Activated T-cell treated with anti-CD3 and anti-CD28 coated beads, Interleukin-2, amount 50 U/mL, for 72 hours (primary cell): ENCODE measurements around the gene RGS7. TPM values are rescaled to one million over a fixed set of nuclear protein-coding genes. Genes with fewer than 3 reads are reported as not detected.

Experiments
- ATAC-seq, 2 donors: fragments of 150-1000 bp; cut with Tn5 transposase; replicated peaks in 1 of 2; 2 replicates each; pipeline ENCODE4 v1.10.0; 2021; ENCODE audit warnings: moderate library complexity in 2 of 2, mild to moderate bottlenecking in 1 of 2
- DNase-seq, 2 donors: peaks; one replicate each; pipeline ENCODE4 v3.0.0; 2021 to 2022; ENCODE audit warnings: mixed read lengths in 1 of 2
- H3K27ac Mint-ChIP-seq: one replicate; pipeline ENCODE4 v1.8.0; 2022; ENCODE audit warnings: mild to moderate bottlenecking, moderate library complexity, mixed read lengths
- H3K27me3 Mint-ChIP-seq: one replicate; pipeline ENCODE4 v1.8.0; 2022; ENCODE audit warnings: low read depth, mixed read lengths
- H3K36me3 Mint-ChIP-seq, 2 donors: one replicate each; pipeline ENCODE4 v1.8.0; 2022; ENCODE audit warnings: mixed read lengths in 2 of 2, mild to moderate bottlenecking in 1 of 2; ENCODE audit not compliant: insufficient read depth in 2 of 2
- H3K4me1 Mint-ChIP-seq: one replicate; pipeline ENCODE4 v1.8.0; 2022; ENCODE audit warnings: low read depth, mixed read lengths
- H3K4me3 Mint-ChIP-seq, 2 donors: one replicate each; pipeline ENCODE4 v1.8.0; 2022; ENCODE audit warnings: mild to moderate bottlenecking in 2 of 2, mixed read lengths in 2 of 2, moderate library complexity in 2 of 2
- H3K9me3 Mint-ChIP-seq, 2 donors: one replicate each; pipeline ENCODE4 v1.8.0; 2022; ENCODE audit warnings: mixed read lengths in 2 of 2
- total RNA-seq, 2 donors: library from RNA; stranded (reverse); gene quantifications; one replicate each; pipeline ENCODE4 v1.2.3, GENCODE V29; 2022

RGS7 gene
- total RNA-seq, 2 donors from 2014 or later: not detected

- Mint-ChIP-seq H3K4me1 (no peaks in the 10 kb centered on the region), H3K27me3 (no peaks in the 10 kb centered on the region), H3K36me3 (no peaks in the 10 kb centered on the region), H3K9me3 (peaks cover 3 to 8% of the 10 kb centered on the region in 2 donors), H3K4me3 (no peak overlapping the region), H3K27ac (no peak overlapping the region)
- DNase-seq: no peak
- ATAC-seq: no peak
These were observed 293.7 kb downstream of the RGS7 start for GRCh38 chr1:241063276-241063675.

- no peak overlapping the region for H3K4me3 Mint-ChIP-seq
- no peak for DNase-seq
- no peaks in the 10 kb centered on the region for H3K27me3 Mint-ChIP-seq
These were observed 295.9 kb downstream of the RGS7 start for GRCh38 chr1:241061062-241061461.

DNA sequence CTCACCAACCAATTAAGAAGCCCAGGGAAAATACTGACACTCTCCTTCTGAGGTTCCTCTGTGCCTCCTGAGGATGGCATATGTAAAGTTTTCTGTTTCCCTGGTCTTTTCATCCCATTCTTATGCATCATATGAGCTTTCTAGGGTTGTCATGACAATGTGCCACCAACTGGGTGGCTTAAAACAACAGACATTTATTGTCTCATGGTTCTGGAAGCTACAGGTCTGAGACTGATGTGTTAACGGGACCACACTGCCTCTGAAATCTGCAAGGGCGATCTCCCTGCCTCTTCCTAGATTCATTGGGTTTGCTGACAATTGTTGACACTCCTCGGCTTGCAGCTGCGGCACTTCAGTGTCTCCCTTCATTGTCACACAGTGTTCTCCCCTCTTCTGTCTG is 308.4 kb downstream of the RGS7 start:
- H3K4me1 Mint-ChIP-seq: no peaks in the 10 kb centered on the region
- peaks cover 4 to 7% of the 10 kb centered on the region in 2 donors for H3K9me3 Mint-ChIP-seq
- no peaks in the 10 kb centered on the region for H3K36me3 Mint-ChIP-seq
- ATAC-seq (no peak), DNase-seq (no peak)
- no peak overlapping the region for H3K4me3 Mint-ChIP-seq
- H3K27ac Mint-ChIP-seq: no peak overlapping the region
- no peaks in the 10 kb centered on the region for H3K27me3 Mint-ChIP-seq

More at GRCh38 chr1:241061062-241061461, 295.9 kb downstream of the RGS7 start:
- Mint-ChIP-seq H3K36me3 (no peaks in the 10 kb centered on the region), H3K9me3 (peaks cover 3 to 6% of the 10 kb centered on the region in 2 donors), H3K27ac (no peak overlapping the region), H3K4me1 (no peaks in the 10 kb centered on the region)
- ATAC-seq: no peak

DNA sequence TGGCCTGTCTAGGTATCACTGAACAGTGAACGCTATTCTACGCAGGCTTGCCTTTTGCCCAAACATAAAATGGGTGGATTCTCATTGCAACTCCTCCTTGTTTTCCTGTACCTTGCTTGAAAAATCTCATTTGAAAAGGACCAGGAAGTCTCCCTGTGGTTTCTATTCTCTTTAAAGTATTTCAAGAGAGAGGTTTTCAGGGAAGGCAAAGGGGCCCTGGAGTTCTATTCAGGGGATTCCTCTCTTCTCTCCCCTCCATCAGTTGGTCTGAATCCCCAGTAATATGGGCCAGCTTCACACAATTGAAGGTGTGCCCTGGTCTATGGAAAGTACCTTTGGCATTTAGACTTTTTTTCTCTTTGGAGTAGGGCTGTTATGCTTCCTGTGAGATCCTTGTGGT is 311.3 kb downstream of the RGS7 start:
- Mint-ChIP-seq H3K27me3 (no peaks in the 10 kb centered on the region), H3K36me3 (no peaks in the 10 kb centered on the region), H3K4me3 (no peak overlapping the region), H3K27ac (no peak overlapping the region), H3K9me3 (peaks cover 4 to 7% of the 10 kb centered on the region in 2 donors), H3K4me1 (no peaks in the 10 kb centered on the region)
- no peak for ATAC-seq
- DNase-seq: no peak

- no peak for DNase-seq
- no peak overlapping the region for H3K27ac Mint-ChIP-seq
- H3K9me3 Mint-ChIP-seq: peaks cover 2 to 6% of the 10 kb centered on the region in 2 donors
- H3K4me3 Mint-ChIP-seq: no peak overlapping the region
- no peaks in the 10 kb centered on the region for H3K36me3 Mint-ChIP-seq
- ATAC-seq: no peak
- H3K4me1 Mint-ChIP-seq: no peaks in the 10 kb centered on the region
- H3K27me3 Mint-ChIP-seq: no peaks in the 10 kb centered on the region
These were observed 322.6 kb downstream of the RGS7 start for GRCh38 chr1:241034203-241034936.

- Mint-ChIP-seq H3K4me3 (no peak overlapping the region), H3K9me3 (peaks cover 0 to 3% of the 10 kb centered on the region in 2 donors), H3K36me3 (no peaks in the 10 kb centered on the region), H3K27me3 (no peaks in the 10 kb centered on the region), H3K27ac (no peak overlapping the region), H3K4me1 (no peaks in the 10 kb centered on the region)
- DNase-seq (no peak), ATAC-seq (no peak)
These were observed 332.2 kb downstream of the RGS7 start for GRCh38 chr1:241024834-241025233.

DNA sequence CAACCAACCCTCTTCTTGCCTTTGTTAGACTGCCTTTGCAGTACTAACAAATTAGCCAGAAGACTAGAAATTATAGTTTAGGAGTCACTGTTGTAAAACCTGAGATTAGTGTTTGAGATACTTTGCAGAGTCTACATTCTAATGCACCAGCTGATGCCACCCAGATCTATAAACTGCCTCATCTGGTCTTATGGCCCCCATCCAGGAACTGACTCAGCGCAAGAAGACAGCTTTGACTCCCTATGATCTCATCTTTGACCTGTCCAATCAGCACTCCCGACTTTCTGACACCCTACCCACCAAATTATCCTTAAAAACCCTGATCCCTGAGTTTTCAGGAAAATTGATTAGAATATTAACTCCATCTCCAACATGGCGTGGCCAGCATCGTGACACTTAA is 334.6 kb downstream of the RGS7 start:
- Mint-ChIP-seq H3K4me1 (no peaks in the 10 kb centered on the region), H3K27ac (no peak overlapping the region), H3K36me3 (no peaks in the 10 kb centered on the region), H3K4me3 (no peak overlapping the region), H3K27me3 (no peaks in the 10 kb centered on the region), H3K9me3 (peaks cover 0 to 7% of the 10 kb centered on the region in 2 donors)
- ATAC-seq (no peak), DNase-seq (no peak)

DNA sequence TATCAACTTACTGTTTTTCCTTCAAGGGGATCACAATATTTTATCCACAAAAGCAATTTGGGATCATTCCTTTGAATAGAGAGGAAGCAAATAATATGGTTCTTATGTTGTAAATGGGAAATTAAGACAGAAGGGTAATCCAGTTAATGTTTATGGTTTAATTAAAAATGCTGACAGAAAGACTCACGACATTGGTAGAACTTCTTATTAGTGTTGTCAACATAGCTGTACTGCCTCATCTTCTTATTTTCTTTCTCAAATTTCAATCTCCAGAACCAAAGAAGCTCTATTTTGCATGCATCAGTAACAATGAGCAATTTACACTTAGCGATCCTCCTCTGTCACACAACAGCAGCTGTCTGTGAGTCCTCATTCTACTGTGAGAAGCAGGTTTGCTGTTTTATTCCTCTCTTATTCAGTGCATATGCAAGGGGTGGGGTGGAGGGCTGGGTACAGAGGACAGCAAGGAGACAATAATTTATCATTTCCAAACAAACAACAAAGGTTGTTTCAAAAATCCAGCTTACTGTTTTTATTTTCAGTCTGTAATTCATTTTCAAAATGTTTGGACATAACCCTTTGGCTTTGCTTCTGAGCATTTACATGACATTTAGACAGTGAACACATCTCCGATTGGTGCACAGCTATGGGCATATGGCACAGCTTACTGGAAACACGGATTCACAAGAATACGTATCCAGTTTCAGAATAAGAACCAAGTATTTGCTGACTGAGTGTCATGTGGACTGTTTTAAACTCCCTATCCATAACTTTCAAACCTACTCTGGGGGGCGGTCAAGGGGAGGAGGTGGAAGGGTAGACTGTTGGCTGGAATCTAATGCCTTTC is 335.9 kb downstream of the RGS7 start:
- no peak overlapping the region for H3K27ac Mint-ChIP-seq
- peaks cover 3 to 7% of the 10 kb centered on the region in 2 donors for H3K9me3 Mint-ChIP-seq
- no peaks in the 10 kb centered on the region for H3K4me1 Mint-ChIP-seq
- DNase-seq (no peak), ATAC-seq (no peak)
- H3K36me3 Mint-ChIP-seq: no peaks in the 10 kb centered on the region
- no peaks in the 10 kb centered on the region for H3K27me3 Mint-ChIP-seq
- no peak overlapping the region for H3K4me3 Mint-ChIP-seq

GRCh38 chr1:241012708-241013340 is 344.2 kb downstream of the RGS7 start:
- H3K27me3 Mint-ChIP-seq: no peaks in the 10 kb centered on the region
- H3K9me3 Mint-ChIP-seq: peaks cover 6 to 8% of the 10 kb centered on the region in 2 donors
- H3K36me3 Mint-ChIP-seq: peaks cover 0 to 1% of the 10 kb centered on the region in 2 donors
- DNase-seq: no peak
- no peak for ATAC-seq
- H3K4me3 Mint-ChIP-seq: no peak overlapping the region
- no peaks in the 10 kb centered on the region for H3K4me1 Mint-ChIP-seq
- no peak overlapping the region for H3K27ac Mint-ChIP-seq

GRCh38 chr1:241007668-241008067 is 349.3 kb downstream of the RGS7 start:
- Mint-ChIP-seq H3K27ac (no peak overlapping the region), H3K36me3 (peaks cover 0 to 4% of the 10 kb centered on the region in 2 donors), H3K4me3 (no peak overlapping the region), H3K27me3 (no peaks in the 10 kb centered on the region), H3K4me1 (no peaks in the 10 kb centered on the region), H3K9me3 (peaks cover 5 to 13% of the 10 kb centered on the region in 2 donors)
- ATAC-seq (no peak), DNase-seq (no peak)

DNA sequence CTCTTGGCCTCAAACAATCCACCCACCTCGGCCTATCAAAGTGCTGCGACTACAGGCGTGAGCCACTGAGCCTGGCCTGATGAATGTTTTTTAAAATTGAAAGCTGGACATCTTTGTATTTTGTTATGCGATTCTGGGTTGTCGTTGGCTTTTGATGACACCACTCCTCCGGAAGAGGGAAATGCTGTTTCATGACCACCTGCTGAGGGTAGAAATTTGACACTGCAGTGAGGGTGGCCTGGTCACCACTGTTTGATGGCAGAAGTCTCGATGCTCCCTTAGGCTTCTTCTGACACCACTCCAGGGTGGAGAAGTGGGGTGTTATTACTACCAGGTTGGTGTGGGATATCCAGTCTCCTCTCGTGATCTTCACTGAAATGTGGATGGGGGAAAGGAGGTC is 357.2 kb downstream of the RGS7 start:
- Mint-ChIP-seq H3K27ac (no peak overlapping the region), H3K4me1 (no peaks in the 10 kb centered on the region), H3K4me3 (no peak overlapping the region), H3K27me3 (no peaks in the 10 kb centered on the region), H3K9me3 (peaks cover 2 to 6% of the 10 kb centered on the region in 2 donors), H3K36me3 (no peaks in the 10 kb centered on the region)
- DNase-seq: no peak
- no peak for ATAC-seq

DNA sequence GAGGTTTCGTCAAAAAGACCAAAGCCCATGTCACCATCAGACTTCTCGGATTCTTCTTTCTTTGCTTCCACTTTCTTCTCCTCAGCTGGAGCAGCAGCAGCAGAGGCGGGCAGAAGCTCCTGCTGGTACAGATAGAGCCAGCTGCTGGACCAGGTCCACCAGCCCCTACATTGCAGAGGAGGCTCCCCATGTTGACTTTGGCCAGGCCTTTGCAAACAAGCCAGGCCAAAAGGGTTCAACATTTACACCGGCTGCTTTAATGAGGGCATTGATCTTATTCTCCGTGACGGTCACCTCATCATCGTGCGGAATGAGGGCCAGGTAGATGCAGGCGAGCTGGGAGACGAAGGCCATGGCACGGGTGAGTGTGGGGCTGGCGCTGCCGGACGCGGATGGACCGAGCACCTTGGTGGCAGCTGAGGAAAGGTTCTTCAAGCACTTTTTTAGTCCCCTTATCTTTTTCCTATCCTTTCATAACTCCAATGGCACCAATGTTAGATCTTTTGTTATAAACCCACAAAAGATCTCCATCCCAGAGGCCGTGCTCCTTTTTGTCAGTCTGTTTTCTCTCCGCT is 358.5 kb downstream of the RGS7 start:
- no peaks in the 10 kb centered on the region for H3K4me1 Mint-ChIP-seq
- H3K4me3 Mint-ChIP-seq: no peak overlapping the region
- no peak overlapping the region for H3K27ac Mint-ChIP-seq
- H3K36me3 Mint-ChIP-seq: no peaks in the 10 kb centered on the region
- ATAC-seq (no peak), DNase-seq (no peak)
- no peaks in the 10 kb centered on the region for H3K27me3 Mint-ChIP-seq
- H3K9me3 Mint-ChIP-seq: peaks cover 4 to 8% of the 10 kb centered on the region in 2 donors

DNA sequence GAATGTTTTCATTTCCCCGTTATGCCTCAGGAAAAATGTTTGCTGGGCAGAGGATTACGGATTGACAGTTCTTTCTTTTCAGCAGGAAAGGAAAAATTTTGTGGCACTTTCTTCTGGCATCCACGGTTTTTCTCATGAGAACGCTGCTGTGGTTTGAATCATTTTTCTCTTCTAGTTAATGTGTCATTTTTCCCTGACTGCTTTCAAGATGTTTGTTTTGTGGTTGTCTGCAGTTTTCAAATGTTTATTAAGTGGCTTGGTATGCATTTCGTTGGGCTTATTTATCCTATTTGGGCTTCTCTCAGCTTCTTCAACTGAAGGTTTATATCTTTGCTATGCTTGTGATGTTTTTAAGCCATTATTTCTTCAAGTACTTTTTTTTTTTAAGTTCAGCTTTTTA is 359.0 kb downstream of the RGS7 start:
- H3K27me3 Mint-ChIP-seq: no peaks in the 10 kb centered on the region
- no peaks in the 10 kb centered on the region for H3K36me3 Mint-ChIP-seq
- no peak overlapping the region for H3K27ac Mint-ChIP-seq
- DNase-seq (no peak), ATAC-seq (no peak)
- H3K4me3 Mint-ChIP-seq: no peak overlapping the region
- H3K9me3 Mint-ChIP-seq: peaks cover 4 to 8% of the 10 kb centered on the region in 2 donors
- no peaks in the 10 kb centered on the region for H3K4me1 Mint-ChIP-seq
